Breast epithelium (tissue), 3 donors: ENCODE measurements around the gene TRA2B.

ENCODE experiments used
- POLR2A ChIP-seq: fragments of 450-650 bp; IDR thresholded peaks from one replicate; pipeline ENCODE4 v1.6.1; 2016; ENCODE audit warnings: antibody characterized with exemption, mild to moderate bottlenecking, moderate library complexity
- POLR2AphosphoS5 ChIP-seq, 3 donors: sonication (generic); formaldehyde crosslinking; IDR thresholded peaks; one replicate each; pipeline ENCODE4 v1.6.1; 2017; ENCODE audit warnings: antibody characterized with exemption in 3 of 3
- TF ChIP-seq, protein P1 (sequence below), 3 donors: fragments of 450-650 bp; IDR thresholded peaks; one replicate each; pipeline ENCODE4 v1.5.1; 2016 to 2017; ENCODE audit warnings: antibody characterized with exemption in 3 of 3, mild to moderate bottlenecking in 3 of 3, moderate library complexity in 3 of 3

- TF ChIP-seq, protein P1, sequence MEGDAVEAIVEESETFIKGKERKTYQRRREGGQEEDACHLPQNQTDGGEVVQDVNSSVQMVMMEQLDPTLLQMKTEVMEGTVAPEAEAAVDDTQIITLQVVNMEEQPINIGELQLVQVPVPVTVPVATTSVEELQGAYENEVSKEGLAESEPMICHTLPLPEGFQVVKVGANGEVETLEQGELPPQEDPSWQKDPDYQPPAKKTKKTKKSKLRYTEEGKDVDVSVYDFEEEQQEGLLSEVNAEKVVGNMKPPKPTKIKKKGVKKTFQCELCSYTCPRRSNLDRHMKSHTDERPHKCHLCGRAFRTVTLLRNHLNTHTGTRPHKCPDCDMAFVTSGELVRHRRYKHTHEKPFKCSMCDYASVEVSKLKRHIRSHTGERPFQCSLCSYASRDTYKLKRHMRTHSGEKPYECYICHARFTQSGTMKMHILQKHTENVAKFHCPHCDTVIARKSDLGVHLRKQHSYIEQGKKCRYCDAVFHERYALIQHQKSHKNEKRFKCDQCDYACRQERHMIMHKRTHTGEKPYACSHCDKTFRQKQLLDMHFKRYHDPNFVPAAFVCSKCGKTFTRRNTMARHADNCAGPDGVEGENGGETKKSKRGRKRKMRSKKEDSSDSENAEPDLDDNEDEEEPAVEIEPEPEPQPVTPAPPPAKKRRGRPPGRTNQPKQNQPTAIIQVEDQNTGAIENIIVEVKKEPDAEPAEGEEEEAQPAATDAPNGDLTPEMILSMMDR (IDR thresholded peaks at IDR 0.05): no peak
- TF ChIP-seq POLR2A (no peak), POLR2AphosphoS5 (IDR thresholded peaks at IDR 0.05) (no peak)
Measured at GRCh38 chr3:185874119-185874518, 63.7 kb downstream of the TRA2B start.
